Testis (tissue), 2 donors: ENCODE data around the gene COL7A1.
A peak's percentile ranks its signal among the peaks of the same experiment; 100 is the strongest.

Source experiments
- POLR2A ChIP-seq: fragments of 450-650 bp; IDR thresholded peaks from one replicate; pipeline ENCODE4 v1.6.1; 2017; ENCODE audit warnings: antibody characterized with exemption, mild to moderate bottlenecking, moderate library complexity
- TF ChIP-seq, protein P1 (sequence below), 3 experiments: fragments of 450-650 bp in 2 of 3; fragments of 200-600 bp in 1 of 3; sonication (generic) in 1 of 3; IDR thresholded peaks; one replicate each; pipeline ENCODE4 v1.5.1; 2016 to 2019; ENCODE audit warnings: antibody characterized with exemption in 3 of 3, mild to moderate bottlenecking in 2 of 3, moderate library complexity in 1 of 3

- TF ChIP-seq, protein P1, sequence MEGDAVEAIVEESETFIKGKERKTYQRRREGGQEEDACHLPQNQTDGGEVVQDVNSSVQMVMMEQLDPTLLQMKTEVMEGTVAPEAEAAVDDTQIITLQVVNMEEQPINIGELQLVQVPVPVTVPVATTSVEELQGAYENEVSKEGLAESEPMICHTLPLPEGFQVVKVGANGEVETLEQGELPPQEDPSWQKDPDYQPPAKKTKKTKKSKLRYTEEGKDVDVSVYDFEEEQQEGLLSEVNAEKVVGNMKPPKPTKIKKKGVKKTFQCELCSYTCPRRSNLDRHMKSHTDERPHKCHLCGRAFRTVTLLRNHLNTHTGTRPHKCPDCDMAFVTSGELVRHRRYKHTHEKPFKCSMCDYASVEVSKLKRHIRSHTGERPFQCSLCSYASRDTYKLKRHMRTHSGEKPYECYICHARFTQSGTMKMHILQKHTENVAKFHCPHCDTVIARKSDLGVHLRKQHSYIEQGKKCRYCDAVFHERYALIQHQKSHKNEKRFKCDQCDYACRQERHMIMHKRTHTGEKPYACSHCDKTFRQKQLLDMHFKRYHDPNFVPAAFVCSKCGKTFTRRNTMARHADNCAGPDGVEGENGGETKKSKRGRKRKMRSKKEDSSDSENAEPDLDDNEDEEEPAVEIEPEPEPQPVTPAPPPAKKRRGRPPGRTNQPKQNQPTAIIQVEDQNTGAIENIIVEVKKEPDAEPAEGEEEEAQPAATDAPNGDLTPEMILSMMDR (IDR thresholded peaks at IDR 0.05) = peak in 2 of 3 experiments; percentile 6 to 31
- TF ChIP-seq POLR2A = no peak
These were observed 38.1 kb downstream of the COL7A1 start, which contains the start of gene PFKFB4 for GRCh38 chr3:48556796-48557626.
